NCI-H1417 treated with DMSO at 0.1 percent for 48 hours (cell line): ENCODE data around the gene CHST6.
"Not testable (repeated sequence)": the region's sequence is repeated elsewhere in the genome, so short reads cannot be mapped to it uniquely, and the experiment has no call there.

ENCODE experiments used
- DNase-seq: peaks from one replicate; lab custom pipeline; 2025; lab: John Stamatoyannopoulos, UW

CHST6 gene

GRCh38 chr16:75475420-75475847 is 19.8 kb downstream of the CHST6 start:
- DNase-seq = no peak

GRCh38 chr16:75472908-75473877 is 22.0 kb downstream of the CHST6 start:
- DNase-seq = no peak

- DNase-seq = peak; percentile 21
Measured at GRCh38 chr16:75471723-75472633, 23.3 kb downstream of the CHST6 start.

GRCh38 chr16:75466760-75467159 is 28.5 kb downstream of the CHST6 start:
- DNase-seq = no peak

GRCh38 chr16:75464122-75464918 is 30.9 kb downstream of the CHST6 start, which contains the start of gene TMEM170A:
TSS of gene TMEM170A (minus strand) at chr16:75464689. CDS start at chr16:75464600, 89 bp downstream.
- DNase-seq = peak; percentile 50

GRCh38 chr16:75463389-75464121 is 31.7 kb downstream of the CHST6 start:
- peak; percentile 9 for DNase-seq

GRCh38 chr16:75462806-75463205 is 32.4 kb downstream of the CHST6 start:
- no peak for DNase-seq

- no peak for DNase-seq
Measured at GRCh38 chr16:75461575-75461974, 33.7 kb downstream of the CHST6 start.

- DNase-seq = no peak
Measured at GRCh38 chr16:75460446-75460845, 34.8 kb downstream of the CHST6 start.

GRCh38 chr16:75459691-75460090 is 35.5 kb downstream of the CHST6 start:
- no peak for DNase-seq

GRCh38 chr16:75458439-75458838 is 36.8 kb downstream of the CHST6 start:
- no peak for DNase-seq

GRCh38 chr16:75458029-75458428 is 37.2 kb downstream of the CHST6 start:
- DNase-seq = no peak

GRCh38 chr16:75457485-75458021 is 37.7 kb downstream of the CHST6 start:
- DNase-seq = no peak

- DNase-seq = no peak
Measured at GRCh38 chr16:75456971-75457370, 38.3 kb downstream of the CHST6 start.

GRCh38 chr16:75456486-75456885 is 38.8 kb downstream of the CHST6 start:
- not testable (repeated sequence) for DNase-seq

- DNase-seq = no peak
Measured at GRCh38 chr16:75455677-75456076, 39.6 kb downstream of the CHST6 start.

- no peak for DNase-seq
Measured at GRCh38 chr16:75452464-75453190, 42.6 kb downstream of the CHST6 start.

GRCh38 chr16:75446416-75446815 is 48.8 kb downstream of the CHST6 start:
- DNase-seq = no peak

- DNase-seq = no peak
Measured at GRCh38 chr16:75445298-75445697, 49.9 kb downstream of the CHST6 start.

GRCh38 chr16:75443298-75443697 is 51.9 kb downstream of the CHST6 start:
- no peak for DNase-seq
